C4-2B (cell line): ENCODE data around the gene EIF3A.

Experiments used
- CTCF ChIP-seq: fragments of 450-650 bp; conservative IDR thresholded peaks from 2 replicates; pipeline ENCODE4 v1.5.1; 2017; ENCODE audit warnings: mild to moderate bottlenecking
- ZFX ChIP-seq: fragments of 450-650 bp; IDR thresholded peaks from 2 replicates; pipeline ENCODE4 v1.6.1; 2017

- TF ChIP-seq ZFX (no peak), CTCF (no peak)
Observed at GRCh38 chr10:119119400-119119799, 38.8 kb upstream of the EIF3A start.
